B cell (primary cell): ENCODE data around the gene AREG. TPM values are rescaled to one million over a fixed set of nuclear protein-coding genes. Genes with fewer than 3 reads are reported as not detected.

ENCODE experiments used
- ATAC-seq: fragments of 200-7000 bp; cut with Tn5 transposase; one replicate; pipeline ENCODE4 v1.10.0; 2021; ENCODE audit warnings: low read depth, mild to moderate bottlenecking, moderate number of reproducible peaks, moderate library complexity
- CTCF ChIA-PET: fragments of 350-600 bp; sonication (Branson Sonifier 250); formaldehyde crosslinking; loops from one replicate; lab custom pipeline; 2021; ENCODE audit warnings: antibody characterized with exemption, inconsistent platforms; lab: Charles Lee
- POLR2A ChIA-PET: fragments of 350-600 bp; sonication (Branson Sonifier 250); formaldehyde crosslinking; loops from one replicate; lab custom pipeline; 2021; ENCODE audit warnings: antibody characterized with exemption; lab: Charles Lee
- DNase-seq: peaks from one replicate; pipeline ENCODE4 v3.0.0; 2013
- H2AFZ ChIP-seq: 2 replicates; pipeline ENCODE4 v1.6.1; 2012; ENCODE audit warnings: mild to moderate bottlenecking, low read depth, low read length; ENCODE audit not compliant: insufficient read depth, poor library complexity, severe bottlenecking
- H3K27ac ChIP-seq, 2 donors: 1 replicate in 1 of 2; 2 replicates in 1 of 2; pipeline ENCODE4 v1.5.1; 2012 to 2013; ENCODE audit warnings: low read length in 2 of 2, mild to moderate bottlenecking in 2 of 2, moderate library complexity in 1 of 2
- H3K27me3 ChIP-seq, 4 experiments: fragments of 200-600 bp in 1 of 4; sonication (generic) in 1 of 4; replicated peaks in 1 of 4; 1 replicate in 2 of 4; 2 replicates in 2 of 4; pipeline versions ENCODE4 v1.6.1 to v1.7.0; 2013 to 2016; ENCODE audit warnings: low read length in 3 of 4, mild to moderate bottlenecking in 2 of 4, mixed read lengths in 1 of 4, moderate library complexity in 1 of 4; ENCODE audit not compliant: insufficient read depth in 4 of 4, control insufficient read depth in 3 of 4; ENCODE audit errors: control extremely low read depth in 1 of 4
- H3K36me3 ChIP-seq, 2 experiments: replicated peaks in 1 of 2; 1 replicate in 1 of 2; 2 replicates in 1 of 2; pipeline versions ENCODE4 v1.6.1 to v1.7.1; 2013; ENCODE audit warnings: low read length in 1 of 2; ENCODE audit not compliant: insufficient read depth in 2 of 2, control insufficient read depth in 1 of 2; ENCODE audit errors: control extremely low read depth in 1 of 2, extremely low read depth in 1 of 2
- H3K4me1 ChIP-seq, 2 donors: fragments of 200-600 bp in 1 of 2; sonication (generic) in 1 of 2; 1 replicate in 1 of 2; 2 replicates in 1 of 2; pipeline versions ENCODE4 v1.5.1 to v1.6.1; 2013 to 2017; ENCODE audit warnings: low read length in 2 of 2; ENCODE audit not compliant: control insufficient read depth in 2 of 2, insufficient read depth in 2 of 2
- H3K4me2 ChIP-seq: replicated peaks from 2 replicates; pipeline ENCODE3; 2012; ENCODE audit warnings: mild to moderate bottlenecking, low read depth, low read length; ENCODE audit not compliant: poor library complexity, severe bottlenecking
- H3K4me3 ChIP-seq, 5 experiments: fragments of 200-600 bp in 1 of 5; sonication (generic) in 1 of 5; 1 replicate in 3 of 5; 2 replicates in 2 of 5; pipeline versions ENCODE4 v1.5.1 to v1.7.0; 2011 to 2016; ENCODE audit warnings: low read length in 4 of 5, mild to moderate bottlenecking in 4 of 5, low read depth in 2 of 5, control low read depth in 1 of 5, moderate library complexity in 1 of 5; ENCODE audit not compliant: insufficient read depth in 1 of 5; ENCODE audit errors: control extremely low read depth in 1 of 5, extremely low read depth in 1 of 5
- H3K79me2 ChIP-seq: fragments of 200-600 bp; sonication (generic); one replicate; pipeline ENCODE4 v1.6.0; 2016; ENCODE audit warnings: low read length; ENCODE audit not compliant: control insufficient read depth, insufficient read depth
- H3K9ac ChIP-seq: fragments of 200-600 bp; sonication (generic); 2 replicates; pipeline ENCODE4 v1.6.1; 2017; ENCODE audit warnings: mild to moderate bottlenecking, low read length, moderate library complexity
- H3K9me3 ChIP-seq, 3 donors: one replicate each; pipeline versions ENCODE4 v1.6.1 to v1.7.1; 2013; ENCODE audit warnings: low read length in 2 of 3; ENCODE audit not compliant: control insufficient read depth in 2 of 3, insufficient read depth in 1 of 3; ENCODE audit errors: control extremely low read depth in 1 of 3
- H4K20me1 ChIP-seq: 2 replicates; pipeline ENCODE4 v1.6.0; 2012; ENCODE audit warnings: mild to moderate bottlenecking, low read length; ENCODE audit not compliant: insufficient read depth, control insufficient read depth, poor library complexity, severe bottlenecking
- H3K27ac Mint-ChIP-seq: one replicate; pipeline ENCODE4 v1.8.0; 2021; ENCODE audit warnings: mixed read lengths
- H3K27me3 Mint-ChIP-seq: one replicate; pipeline ENCODE4 v1.8.0; 2021; ENCODE audit warnings: mixed read lengths
- H3K4me1 Mint-ChIP-seq: one replicate; pipeline ENCODE4 v1.8.0; 2021; ENCODE audit warnings: mixed read lengths
- H3K4me3 Mint-ChIP-seq: one replicate; pipeline ENCODE4 v1.8.0; 2021; ENCODE audit warnings: mixed read lengths
- H3K9me3 Mint-ChIP-seq: one replicate; pipeline ENCODE4 v1.8.0; 2022; ENCODE audit warnings: mixed read lengths; ENCODE audit not compliant: insufficient read depth
- CTCF ChIP-seq: fragments of 200-600 bp; IDR thresholded peaks from one replicate; pipeline ENCODE4 v1.8.0; 2022; ENCODE audit warnings: antibody characterized with exemption, mild to moderate bottlenecking
- EZH2 ChIP-seq: IDR thresholded peaks from 2 replicates; pipeline ENCODE4 v1.6.1; 2012; ENCODE audit warnings: borderline replicate concordance, low read depth, mild to moderate bottlenecking, moderate library complexity, low read length; ENCODE audit not compliant: insufficient read depth, poor library complexity, severe bottlenecking
- WGBS: methylation state at CpG from one replicate; pipeline ENCODE4 v1.1.5; 2013; ENCODE audit warnings: missing lambda C conversion rate; ENCODE audit not compliant: insufficient coverage; 5-methylcytosine and 5-hydroxymethylcytosine counted together
- intact Hi-C: fragments of 100-400 bp; cut with micrococcal nuclease; formaldehyde crosslinking; loops from one replicate; pipeline ENCODE4 v1.10.0; 2022
- polyA plus RNA-seq: library from polyadenylated mRNA; depleted of rRNA; stranded (reverse); fragments of >200 nt; gene quantifications from 2 replicates; pipeline ENCODE4 v1.2.3, GENCODE V29; 2012
- total RNA-seq, 2 donors: library from RNA; stranded (reverse); fragments of 120-200 nt in 1 of 2; gene quantifications; 1 replicate in 1 of 2; 2 replicates in 1 of 2; pipeline versions ENCODE4 v1.2.3 to v1.2.4, GENCODE V29; 2013 to 2022

The AREG gene
- total and polyA plus RNA-seq, 2 donors (not counting 1 experiment from before 2014, with no cell fraction given) = 4.6 to 47.1 TPM

- peak overlapping the region; percentile 9 for H2AFZ ChIP-seq
- no peaks in the 10 kb centered on the region for H3K36me3 ChIP-seq
- intact Hi-C loops = no loop called here
- POLR2A ChIA-PET = no interaction called here
- no peak for TF ChIP-seq EZH2
- no peak for TF ChIP-seq CTCF
- H3K9ac ChIP-seq = no peak overlapping the region
- no peak overlapping the region for H3K4me2 ChIP-seq
- Mint-ChIP-seq H3K27me3 (no peaks in the 10 kb centered on the region), H3K4me1 (peaks cover 8% of the 10 kb centered on the region), H3K27ac (no peak overlapping the region), H3K9me3 (peaks cover 4% of the 10 kb centered on the region), H3K4me3 (no peak overlapping the region)
- no peak overlapping the region for H3K27ac ChIP-seq
- H3K4me1 ChIP-seq = peaks cover 5% of the 10 kb centered on the region in 2 donors
- WGBS = 95% methylated on average over 4 of the region's 4 CpGs
- no peaks in the 10 kb centered on the region for H3K9me3 ChIP-seq
- CTCF ChIA-PET = no interaction called here
- H3K79me2 ChIP-seq = no peaks in the 10 kb centered on the region
- H4K20me1 ChIP-seq = no peaks in the 10 kb centered on the region
- DNase-seq = no peak
- no peak overlapping the region for H3K4me3 ChIP-seq
- no peaks in the 10 kb centered on the region for H3K27me3 ChIP-seq
- no peak for ATAC-seq
Measured at GRCh38 chr4:74440356-74440755, 4.6 kb upstream of the AREG start.

GRCh38 chr4:74441744-74442143 is 3.2 kb upstream of the AREG start:
- H3K79me2 ChIP-seq = no peaks in the 10 kb centered on the region
- no peak overlapping the region for H3K4me3 ChIP-seq
- H3K4me2 ChIP-seq = no peak overlapping the region
- TF ChIP-seq EZH2 (no peak), CTCF (no peak)
- ChIA-PET POLR2A (no interaction called here), CTCF (no interaction called here)
- Mint-ChIP-seq H3K27ac (no peak overlapping the region), H3K4me1 (peaks cover 12% of the 10 kb centered on the region), H3K4me3 (no peak overlapping the region), H3K9me3 (peaks cover 4% of the 10 kb centered on the region), H3K27me3 (no peaks in the 10 kb centered on the region)
- H3K27me3 ChIP-seq = no peaks in the 10 kb centered on the region
- no peaks in the 10 kb centered on the region for H4K20me1 ChIP-seq
- no peak overlapping the region for H2AFZ ChIP-seq
- H3K36me3 ChIP-seq = no peaks in the 10 kb centered on the region
- no peak for ATAC-seq
- no peak overlapping the region for H3K9ac ChIP-seq
- H3K9me3 ChIP-seq = no peaks in the 10 kb centered on the region
- WGBS = no CpG with 5 or more reads among the region's 3 CpGs
- no peak overlapping the region for H3K27ac ChIP-seq
- H3K4me1 ChIP-seq = peaks cover 8 to 9% of the 10 kb centered on the region in 2 donors
- DNase-seq = no peak
- intact Hi-C loops = no loop called here
